NK-92 (cell line): ENCODE data around the gene ANTKMT.
"Not testable (repeated sequence)": the region's sequence is repeated elsewhere in the genome, so short reads cannot be mapped to it uniquely, and the experiment has no call there.

Source experiments
- DNase-seq: peaks from one replicate; lab custom pipeline; 2025; ENCODE audit not compliant: unreplicated experiment; lab: John Stamatoyannopoulos, UW

ANTKMT gene

GRCh38 chr16:698911-699671, 21.9 kb upstream of the ANTKMT start:
- no peak for DNase-seq

GRCh38 chr16:700684-701584, 20.0 kb upstream of the ANTKMT start:
- no peak for DNase-seq

GRCh38 chr16:702341-702740, 18.6 kb upstream of the ANTKMT start:
- no peak for DNase-seq

- DNase-seq = no peak
Measured at GRCh38 chr16:703406-703805, 17.5 kb upstream of the ANTKMT start.

- DNase-seq = no peak
Measured at GRCh38 chr16:704047-704446, 16.9 kb upstream of the ANTKMT start.

- DNase-seq = no peak
Measured at GRCh38 chr16:704552-705380, 16.2 kb upstream of the ANTKMT start.

GRCh38 chr16:705431-706188, 15.3 kb upstream of the ANTKMT start, which contains the start of gene FBXL16:
Gene FBXL16 (minus strand): TSS chr16:705801. CDS start chr16:697405, 8,396 bp downstream.
- no peak for DNase-seq

- DNase-seq = no peak
Measured at GRCh38 chr16:706189-707061, 14.5 kb upstream of the ANTKMT start.

- DNase-seq = no peak
Measured at GRCh38 chr16:707062-707538, 13.8 kb upstream of the ANTKMT start.

- no peak for DNase-seq
Measured at GRCh38 chr16:708019-708418, 12.9 kb upstream of the ANTKMT start.

GRCh38 chr16:708959-709358, 12.0 kb upstream of the ANTKMT start:
- no peak for DNase-seq

- DNase-seq = no peak
Measured at GRCh38 chr16:709566-710499, 11.1 kb upstream of the ANTKMT start.

- DNase-seq = no peak
Measured at GRCh38 chr16:710500-711075, 10.4 kb upstream of the ANTKMT start.

GRCh38 chr16:711084-711483, 9.9 kb upstream of the ANTKMT start:
- no peak for DNase-seq

- DNase-seq = no peak
Measured at GRCh38 chr16:711548-712320, 9.2 kb upstream of the ANTKMT start.

GRCh38 chr16:712740-713250, 8.2 kb upstream of the ANTKMT start:
- not testable (repeated sequence) for DNase-seq

GRCh38 chr16:714079-714478, 6.9 kb upstream of the ANTKMT start:
- no peak for DNase-seq
